Thoracic aorta (tissue), 2 donors: Measurements from ENCODE around the gene CDH3. TPM values are rescaled to one million over a fixed set of nuclear protein-coding genes. Genes with fewer than 3 reads are reported as not detected.

Source experiments
- ATAC-seq: fragments of 150-250 bp; one replicate; pipeline ENCODE4 v1.8.0; 2017; ENCODE audit warnings: low read depth; ENCODE audit not compliant: insufficient number of reproducible peaks, low FRiP score
- DNase-seq: peaks from one replicate; pipeline ENCODE4 v3.0.0-alpha.2; 2020; ENCODE audit warnings: low spot score
- H3K27ac ChIP-seq, 2 donors: fragments of 200-600 bp; sonication (generic); 1 replicate in 1 of 2; 2 replicates in 1 of 2; pipeline ENCODE4 v1.5.1; 2016; ENCODE audit warnings: mild to moderate bottlenecking in 2 of 2, moderate library complexity in 2 of 2
- H3K27me3 ChIP-seq: fragments of 200-600 bp; sonication (generic); replicated peaks from 2 replicates; pipeline ENCODE4 v1.6.0; 2016; ENCODE audit warnings: mild to moderate bottlenecking; ENCODE audit not compliant: insufficient read depth
- H3K36me3 ChIP-seq: fragments of 200-600 bp; sonication (generic); one replicate; pipeline ENCODE4 v1.5.1; 2016
- H3K4me1 ChIP-seq, 2 donors: fragments of 200-600 bp; sonication (generic); 1 replicate in 1 of 2; 2 replicates in 1 of 2; pipeline versions ENCODE4 v1.5.1 to v1.6.0; 2016; ENCODE audit warnings: low read depth in 2 of 2, mild to moderate bottlenecking in 1 of 2; ENCODE audit not compliant: control insufficient read depth in 1 of 2
- H3K4me3 ChIP-seq: fragments of 200-600 bp; sonication (generic); 2 replicates; pipeline ENCODE4 v1.5.1; 2016; ENCODE audit warnings: mild to moderate bottlenecking
- H3K9me3 ChIP-seq: fragments of 200-600 bp; sonication (generic); 2 replicates; pipeline ENCODE4 v1.5.1; 2016
- total RNA-seq, 2 donors: library from RNA; depleted of rRNA; stranded (reverse); fragments of >200 nt; gene quantifications; one replicate each; pipeline versions ENCODE4 v1.1.0 to v1.2.3, GENCODE V29; 2016
- TF ChIP-seq, protein P1 (sequence below): fragments of 200-600 bp; sonication (generic); IDR thresholded peaks from one replicate; pipeline ENCODE4 v1.5.1; 2019; ENCODE audit warnings: antibody characterized with exemption

The CDH3 gene
- total RNA-seq, 2 donors from 2014 or later, result not detected

DNA sequence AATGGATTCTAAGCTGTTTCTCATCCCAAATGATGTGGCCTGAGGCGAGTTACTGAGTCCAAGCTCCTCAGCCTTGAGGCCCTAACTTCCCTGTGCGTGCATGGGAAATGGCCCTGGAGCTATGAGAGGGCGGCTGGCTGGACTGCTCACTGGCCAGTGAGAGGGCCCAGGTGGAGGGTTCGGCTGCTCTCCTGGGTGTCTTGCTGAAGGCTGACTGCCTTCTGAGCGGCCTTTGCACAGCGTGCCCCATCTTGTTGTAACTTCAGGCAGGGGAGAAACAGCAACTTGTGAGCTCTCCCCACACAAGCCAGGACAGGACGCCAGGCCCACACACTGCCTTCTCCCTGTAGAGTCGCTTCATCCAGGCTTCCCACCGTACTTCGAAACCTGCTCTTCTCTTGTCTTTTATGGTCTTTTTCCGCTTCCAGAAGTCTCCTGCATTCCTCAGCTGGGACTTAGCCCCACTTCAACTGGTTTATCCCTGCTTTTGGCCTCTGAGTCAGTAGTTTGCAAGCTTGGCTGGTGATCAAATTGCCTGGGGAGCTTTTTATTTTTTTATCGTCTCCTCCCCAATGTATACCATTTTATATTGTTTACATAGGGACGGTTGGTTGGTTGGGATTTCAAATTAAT, 13.3 kb downstream of the CDH3 start:
- no peak for DNase-seq
- Histone ChIP-seq H3K27ac (no peak overlapping the region), H3K9me3 (no peaks in the 10 kb centered on the region), H3K27me3 (no peaks in the 10 kb centered on the region), H3K36me3 (no peaks in the 10 kb centered on the region), H3K4me3 (no peak overlapping the region), H3K4me1 (no peaks in the 10 kb centered on the region)
- TF ChIP-seq, protein P1, sequence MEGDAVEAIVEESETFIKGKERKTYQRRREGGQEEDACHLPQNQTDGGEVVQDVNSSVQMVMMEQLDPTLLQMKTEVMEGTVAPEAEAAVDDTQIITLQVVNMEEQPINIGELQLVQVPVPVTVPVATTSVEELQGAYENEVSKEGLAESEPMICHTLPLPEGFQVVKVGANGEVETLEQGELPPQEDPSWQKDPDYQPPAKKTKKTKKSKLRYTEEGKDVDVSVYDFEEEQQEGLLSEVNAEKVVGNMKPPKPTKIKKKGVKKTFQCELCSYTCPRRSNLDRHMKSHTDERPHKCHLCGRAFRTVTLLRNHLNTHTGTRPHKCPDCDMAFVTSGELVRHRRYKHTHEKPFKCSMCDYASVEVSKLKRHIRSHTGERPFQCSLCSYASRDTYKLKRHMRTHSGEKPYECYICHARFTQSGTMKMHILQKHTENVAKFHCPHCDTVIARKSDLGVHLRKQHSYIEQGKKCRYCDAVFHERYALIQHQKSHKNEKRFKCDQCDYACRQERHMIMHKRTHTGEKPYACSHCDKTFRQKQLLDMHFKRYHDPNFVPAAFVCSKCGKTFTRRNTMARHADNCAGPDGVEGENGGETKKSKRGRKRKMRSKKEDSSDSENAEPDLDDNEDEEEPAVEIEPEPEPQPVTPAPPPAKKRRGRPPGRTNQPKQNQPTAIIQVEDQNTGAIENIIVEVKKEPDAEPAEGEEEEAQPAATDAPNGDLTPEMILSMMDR, result no peak
- no peak for ATAC-seq

DNA sequence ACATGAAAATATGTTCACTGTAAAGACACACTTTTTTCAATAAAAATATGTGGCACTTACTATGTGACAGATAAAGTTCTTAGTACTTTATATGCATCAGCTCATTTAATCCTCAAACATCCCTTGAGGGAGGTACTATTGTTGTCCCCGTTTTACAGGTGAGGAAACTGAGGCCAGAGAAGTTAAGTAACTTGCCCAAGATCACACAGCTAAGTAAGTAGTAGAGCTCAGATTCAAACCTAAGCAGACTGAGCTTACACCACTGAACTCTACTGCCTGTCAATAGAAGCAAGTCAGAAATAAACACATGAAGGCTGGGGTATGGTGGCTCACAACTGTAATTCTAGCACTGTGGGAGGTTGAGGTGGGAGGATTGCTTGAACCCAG, 13.9 kb downstream of the CDH3 start:
- ATAC-seq (no peak), DNase-seq (no peak)
- Histone ChIP-seq H3K27ac (no peak overlapping the region), H3K4me1 (no peaks in the 10 kb centered on the region), H3K9me3 (no peaks in the 10 kb centered on the region), H3K36me3 (no peaks in the 10 kb centered on the region), H3K4me3 (no peak overlapping the region), H3K27me3 (no peaks in the 10 kb centered on the region)
- TF ChIP-seq, protein P1, result no peak

DNA sequence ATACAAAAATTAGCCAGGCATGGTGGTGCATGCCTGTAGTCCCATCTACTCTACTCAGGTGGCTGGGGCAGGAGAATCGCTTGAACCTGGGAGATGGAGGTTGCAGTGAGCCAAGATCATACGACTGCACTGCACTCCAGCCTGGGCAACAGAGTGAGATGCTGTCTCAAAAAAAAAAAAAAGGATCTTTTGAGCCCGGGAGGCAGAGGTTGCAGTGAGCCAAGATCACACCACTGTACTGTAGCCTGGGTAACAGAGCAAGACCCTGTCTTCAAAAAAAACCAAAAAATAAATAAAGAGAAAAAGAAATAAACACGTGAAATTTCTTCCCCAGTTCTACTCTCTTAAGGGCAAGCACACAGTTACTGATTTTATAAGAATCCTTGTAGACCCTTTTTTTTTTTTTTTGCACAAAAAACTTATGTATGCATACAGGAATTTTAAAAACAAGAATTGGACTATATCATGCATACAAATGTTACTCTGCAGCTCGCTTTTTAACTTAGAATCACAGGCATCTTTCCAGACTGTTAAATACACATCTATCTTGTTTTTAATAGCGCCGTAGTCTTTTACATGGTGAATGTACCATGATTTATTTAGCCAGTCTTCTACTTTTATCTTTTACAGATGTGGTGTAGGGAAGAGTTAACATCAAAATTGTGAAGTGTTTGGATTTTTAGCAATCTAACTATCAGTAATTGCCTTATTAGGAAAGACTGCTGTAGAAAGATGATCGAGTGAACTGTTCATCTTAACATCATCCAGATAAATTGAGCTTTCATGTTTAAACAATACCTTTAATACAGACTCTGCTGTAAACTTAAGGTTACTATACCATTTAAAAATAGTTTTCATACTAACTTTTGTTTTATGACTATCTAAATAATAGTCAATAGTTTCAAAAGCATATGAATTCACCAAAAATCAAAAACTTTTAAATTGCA, 14.6 kb downstream of the CDH3 start:
- H3K27me3 ChIP-seq, result no peaks in the 10 kb centered on the region
- DNase-seq (no peak), ATAC-seq (no peak)
- no peaks in the 10 kb centered on the region for H3K4me1 ChIP-seq
- TF ChIP-seq, protein P1, result no peak
- no peaks in the 10 kb centered on the region for H3K9me3 ChIP-seq
- H3K27ac ChIP-seq, result no peak overlapping the region
- no peaks in the 10 kb centered on the region for H3K36me3 ChIP-seq
- no peak overlapping the region for H3K4me3 ChIP-seq

DNA sequence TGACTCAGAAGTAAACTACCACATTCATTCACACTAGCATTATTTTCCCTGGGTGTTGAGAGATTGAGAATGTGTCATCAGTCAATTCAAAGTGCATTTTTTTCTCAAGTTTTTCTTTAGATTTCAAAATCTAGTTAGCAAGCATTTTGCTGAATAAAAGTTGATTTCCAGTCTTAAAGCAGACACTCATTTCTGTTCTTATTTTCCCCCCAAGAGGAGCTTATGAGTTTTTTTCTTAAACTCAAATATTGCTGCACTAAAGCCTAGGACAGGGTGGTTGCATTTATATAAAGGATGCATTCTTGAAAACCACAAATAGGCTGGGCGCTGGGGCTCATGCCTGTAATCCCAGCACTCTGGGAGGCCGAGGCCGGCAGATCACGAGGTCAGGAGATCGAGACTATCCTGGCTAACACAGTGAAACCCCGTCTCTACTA, 15.3 kb downstream of the CDH3 start:
- Histone ChIP-seq H3K36me3 (no peaks in the 10 kb centered on the region), H3K9me3 (no peaks in the 10 kb centered on the region), H3K4me1 (no peaks in the 10 kb centered on the region), H3K4me3 (no peak overlapping the region), H3K27ac (no peak overlapping the region), H3K27me3 (no peaks in the 10 kb centered on the region)
- no peak for ATAC-seq
- no peak for DNase-seq
- TF ChIP-seq, protein P1, result no peak

DNA sequence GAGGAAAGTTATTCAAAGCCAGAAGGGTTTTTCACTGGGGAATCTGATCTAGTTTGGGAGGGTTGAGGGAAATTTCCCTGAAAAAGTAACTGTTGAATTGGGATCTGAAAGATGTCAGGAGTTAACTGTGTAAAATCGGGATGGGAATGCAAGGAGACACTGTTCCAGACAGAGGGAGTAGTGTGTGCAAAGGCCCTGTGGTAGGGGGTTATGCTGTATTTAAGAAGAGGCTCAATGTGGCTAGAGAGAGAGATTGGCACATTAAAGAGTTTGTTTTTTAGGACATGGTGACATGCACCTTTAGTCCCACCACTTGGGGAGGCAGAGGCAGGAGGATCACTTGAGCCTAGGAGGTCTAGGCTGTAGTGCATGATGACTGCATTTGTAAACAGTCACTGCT, 16.9 kb downstream of the CDH3 start:
- Histone ChIP-seq H3K36me3 (no peaks in the 10 kb centered on the region), H3K27me3 (no peaks in the 10 kb centered on the region), H3K4me3 (no peak overlapping the region), H3K27ac (no peak overlapping the region), H3K4me1 (no peaks in the 10 kb centered on the region), H3K9me3 (no peaks in the 10 kb centered on the region)
- ATAC-seq (no peak), DNase-seq (no peak)
- TF ChIP-seq, protein P1, result no peak
